ENCODE data around the gene STRN4.

DNA sequence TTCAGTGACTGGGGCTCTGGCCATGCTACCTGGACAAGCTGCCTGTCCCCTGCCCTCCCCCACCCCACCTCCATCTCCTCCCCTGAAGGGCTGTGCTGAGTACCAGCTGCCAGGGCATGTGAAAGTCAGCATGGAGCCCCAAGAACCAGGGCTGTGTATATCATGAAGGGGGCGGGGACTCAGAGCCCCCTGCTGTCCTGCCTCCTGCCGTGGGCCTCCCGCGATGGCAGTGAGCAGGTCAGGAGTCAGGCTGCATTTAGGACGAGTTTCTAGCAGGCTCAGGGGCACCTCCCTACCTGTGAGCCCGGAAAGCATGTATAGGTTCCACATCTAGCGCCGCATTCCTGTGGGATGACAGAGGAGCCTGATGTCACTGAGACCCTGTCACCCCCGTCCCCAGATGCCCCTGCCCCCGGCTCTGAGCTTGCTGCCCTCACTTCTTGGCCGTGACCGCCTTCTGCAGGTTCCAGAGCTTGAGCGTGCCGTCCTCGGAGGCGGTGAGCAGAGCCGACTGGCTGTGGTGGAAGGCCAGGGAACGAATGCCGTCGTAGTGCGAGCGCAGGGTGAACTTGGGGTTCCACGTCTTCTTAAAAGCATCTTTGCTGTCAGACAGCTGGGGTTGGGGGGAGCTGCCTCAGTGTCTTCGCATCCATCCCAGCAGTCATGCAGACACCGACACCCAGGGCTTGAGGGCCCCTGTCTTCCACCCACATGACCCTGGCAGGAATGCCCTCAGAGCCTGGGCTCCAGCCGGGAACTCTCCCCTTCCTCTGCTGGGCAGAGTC lies 21.0 kb downstream of the STRN4 start:
- TF ChIP-seq, protein P1, sequence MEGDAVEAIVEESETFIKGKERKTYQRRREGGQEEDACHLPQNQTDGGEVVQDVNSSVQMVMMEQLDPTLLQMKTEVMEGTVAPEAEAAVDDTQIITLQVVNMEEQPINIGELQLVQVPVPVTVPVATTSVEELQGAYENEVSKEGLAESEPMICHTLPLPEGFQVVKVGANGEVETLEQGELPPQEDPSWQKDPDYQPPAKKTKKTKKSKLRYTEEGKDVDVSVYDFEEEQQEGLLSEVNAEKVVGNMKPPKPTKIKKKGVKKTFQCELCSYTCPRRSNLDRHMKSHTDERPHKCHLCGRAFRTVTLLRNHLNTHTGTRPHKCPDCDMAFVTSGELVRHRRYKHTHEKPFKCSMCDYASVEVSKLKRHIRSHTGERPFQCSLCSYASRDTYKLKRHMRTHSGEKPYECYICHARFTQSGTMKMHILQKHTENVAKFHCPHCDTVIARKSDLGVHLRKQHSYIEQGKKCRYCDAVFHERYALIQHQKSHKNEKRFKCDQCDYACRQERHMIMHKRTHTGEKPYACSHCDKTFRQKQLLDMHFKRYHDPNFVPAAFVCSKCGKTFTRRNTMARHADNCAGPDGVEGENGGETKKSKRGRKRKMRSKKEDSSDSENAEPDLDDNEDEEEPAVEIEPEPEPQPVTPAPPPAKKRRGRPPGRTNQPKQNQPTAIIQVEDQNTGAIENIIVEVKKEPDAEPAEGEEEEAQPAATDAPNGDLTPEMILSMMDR (IDR thresholded peaks at IDR 0.05) = no peak
- no peak for TF ChIP-seq POLR2A (IDR thresholded peaks at IDR 0.05)
